ENCODE results near the gene GPR83. TPM values are rescaled to one million over a fixed set of nuclear protein-coding genes. Genes with fewer than 3 reads are reported as not detected.

The GPR83 gene
- total RNA-seq, 6 experiments from 2014 or later = 0.04 to 0.22 (median 0.12) TPM; not detected in 2

- Histone ChIP-seq H3K36me3 (peaks cover 0 to 4% (median 0%) of the 10 kb centered on the region in 4 donors), H3K4me3 (no peak overlapping the region), H3K27ac (no peak overlapping the region), H3K27me3 (no peaks in the 10 kb centered on the region), H3K9me3 (no peaks in the 10 kb centered on the region), H3K4me1 (peaks cover 0 to 8% (median 2%) of the 10 kb centered on the region in 4 donors)
- intact Hi-C loops (cut with DNase I) = no loop called here
- DNase-seq (no peak), ATAC-seq (no peak)
- 90% methylated on average over 4 of the region's 4 CpGs for WGBS (ENCODE audit: insufficient coverage, low coverage, low lambda C conversion rate, missing lambda C conversion rate)
- no peak for TF ChIP-seq POLR2A (IDR thresholded peaks at IDR 0.05)
- TF ChIP-seq CTCF (IDR thresholded peaks at IDR 0.05) = no peak
Measured at GRCh38 chr11:94447149-94447548, 45.9 kb upstream of the GPR83 start.

DNA sequence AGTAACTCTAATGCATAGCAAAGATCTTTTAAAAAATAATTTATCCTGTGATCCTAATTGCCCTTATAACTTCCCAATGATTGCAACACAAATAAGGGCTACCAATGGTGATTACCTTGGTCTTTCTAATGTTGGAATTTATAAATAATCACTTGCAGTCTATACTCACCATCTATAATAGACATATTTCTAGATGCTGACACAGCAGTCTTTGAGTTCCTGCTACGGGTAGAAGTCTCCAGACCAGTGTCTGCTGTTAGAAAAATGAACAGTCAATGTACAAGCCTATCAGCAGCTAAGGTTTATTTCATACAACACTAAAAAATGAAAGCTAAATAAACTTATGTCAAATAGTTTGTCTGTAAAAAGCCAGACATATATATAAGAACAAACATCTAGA, 44.4 kb upstream of the GPR83 start:
- ATAC-seq (no peak), DNase-seq (no peak)
- intact Hi-C loops (cut with DNase I) = no loop called here
- Histone ChIP-seq H3K4me3 (no peak overlapping the region), H3K36me3 (peaks cover 0 to 4% (median 0%) of the 10 kb centered on the region in 4 donors), H3K4me1 (peaks cover 0 to 8% (median 2%) of the 10 kb centered on the region in 4 donors), H3K9me3 (no peaks in the 10 kb centered on the region), H3K27me3 (no peaks in the 10 kb centered on the region), H3K27ac (no peak overlapping the region)
- TF ChIP-seq CTCF (IDR thresholded peaks at IDR 0.05) = no peak
- TF ChIP-seq POLR2A (IDR thresholded peaks at IDR 0.05) = no peak
- 71% methylated on average over 1 of the region's 1 CpG for WGBS (ENCODE audit: insufficient coverage, low coverage, low lambda C conversion rate, missing lambda C conversion rate)

DNA sequence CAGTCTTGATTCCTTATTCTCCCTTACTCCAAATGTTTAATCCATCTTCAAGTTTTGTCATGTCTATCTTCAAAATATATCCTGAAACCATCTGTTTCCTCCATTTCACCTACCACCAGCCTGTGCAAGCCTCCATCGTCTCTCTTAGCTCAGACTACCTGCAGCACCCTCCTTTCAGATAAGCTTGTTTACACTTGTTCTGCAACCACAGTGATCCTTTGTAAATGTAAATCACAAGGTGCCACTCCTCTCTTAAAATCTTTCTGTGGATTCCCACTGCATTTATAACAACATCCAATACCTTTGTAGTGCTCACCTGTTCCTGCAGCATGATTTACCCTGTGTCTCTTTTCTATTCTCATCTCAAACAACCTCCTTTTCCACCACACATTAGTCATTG, 31.8 kb upstream of the GPR83 start:
- intact Hi-C loops (cut with DNase I) = no loop called here
- no peak for ATAC-seq
- TF ChIP-seq POLR2A (IDR thresholded peaks at IDR 0.05) (no peak), CTCF (IDR thresholded peaks at IDR 0.05) (no peak)
- Histone ChIP-seq H3K27ac (no peak overlapping the region), H3K9me3 (no peaks in the 10 kb centered on the region), H3K27me3 (no peaks in the 10 kb centered on the region), H3K4me3 (no peak overlapping the region), H3K4me1 (no peaks in the 10 kb centered on the region), H3K36me3 (peaks cover 0 to 17% (median 0%) of the 10 kb centered on the region in 4 donors)
- WGBS (ENCODE audit: insufficient coverage, low coverage, low lambda C conversion rate, missing lambda C conversion rate) = 33% methylated on average over 1 of the region's 1 CpG
- DNase-seq = no peak

GRCh38 chr11:94424662-94425061, 23.4 kb upstream of the GPR83 start:
- ATAC-seq (no peak), DNase-seq (no peak)
- no peaks in the 10 kb centered on the region for H3K9me3 ChIP-seq
- intact Hi-C loops (cut with DNase I) = no loop called here
- TF ChIP-seq CTCF (IDR thresholded peaks at IDR 0.05) = no peak
- TF ChIP-seq POLR2A (IDR thresholded peaks at IDR 0.05) = no peak
- no peaks in the 10 kb centered on the region for H3K4me1 ChIP-seq
- no peaks in the 10 kb centered on the region for H3K27me3 ChIP-seq
- peaks cover 0 to 6% (median 0%) of the 10 kb centered on the region in 4 donors for H3K36me3 ChIP-seq
- H3K4me3 ChIP-seq = no peak overlapping the region
- WGBS (ENCODE audit: insufficient coverage, low coverage, low lambda C conversion rate, missing lambda C conversion rate) = 83% methylated on average over 2 of the region's 2 CpGs
- no peak overlapping the region for H3K27ac ChIP-seq

- H3K36me3 ChIP-seq = no peaks in the 10 kb centered on the region
- 75% methylated on average over 2 of the region's 2 CpGs for WGBS (ENCODE audit: insufficient coverage, low coverage, low lambda C conversion rate, missing lambda C conversion rate)
- intact Hi-C loops (cut with DNase I) = no loop called here
Measured at GRCh38 chr11:94424011-94424410, 22.8 kb upstream of the GPR83 start.

More at GRCh38 chr11:94424011-94424410, 22.8 kb upstream of the GPR83 start:
- H3K4me1 ChIP-seq = no peaks in the 10 kb centered on the region
- no peak overlapping the region for H3K27ac ChIP-seq
- no peak overlapping the region for H3K4me3 ChIP-seq
- no peaks in the 10 kb centered on the region for H3K27me3 ChIP-seq
- no peak for TF ChIP-seq CTCF (IDR thresholded peaks at IDR 0.05)
- no peak for TF ChIP-seq POLR2A (IDR thresholded peaks at IDR 0.05)
- DNase-seq = no peak
- ATAC-seq = no peak
- no peaks in the 10 kb centered on the region for H3K9me3 ChIP-seq
